ENCODE measurements around the gene CYB5R4. TPM values are rescaled to one million over a fixed set of nuclear protein-coding genes. Genes with fewer than 3 reads are reported as not detected.

CYB5R4 gene
- total RNA-seq, 4 donors from 2014 or later, result 9.7 to 15.4 (median 10.5) TPM

DNA sequence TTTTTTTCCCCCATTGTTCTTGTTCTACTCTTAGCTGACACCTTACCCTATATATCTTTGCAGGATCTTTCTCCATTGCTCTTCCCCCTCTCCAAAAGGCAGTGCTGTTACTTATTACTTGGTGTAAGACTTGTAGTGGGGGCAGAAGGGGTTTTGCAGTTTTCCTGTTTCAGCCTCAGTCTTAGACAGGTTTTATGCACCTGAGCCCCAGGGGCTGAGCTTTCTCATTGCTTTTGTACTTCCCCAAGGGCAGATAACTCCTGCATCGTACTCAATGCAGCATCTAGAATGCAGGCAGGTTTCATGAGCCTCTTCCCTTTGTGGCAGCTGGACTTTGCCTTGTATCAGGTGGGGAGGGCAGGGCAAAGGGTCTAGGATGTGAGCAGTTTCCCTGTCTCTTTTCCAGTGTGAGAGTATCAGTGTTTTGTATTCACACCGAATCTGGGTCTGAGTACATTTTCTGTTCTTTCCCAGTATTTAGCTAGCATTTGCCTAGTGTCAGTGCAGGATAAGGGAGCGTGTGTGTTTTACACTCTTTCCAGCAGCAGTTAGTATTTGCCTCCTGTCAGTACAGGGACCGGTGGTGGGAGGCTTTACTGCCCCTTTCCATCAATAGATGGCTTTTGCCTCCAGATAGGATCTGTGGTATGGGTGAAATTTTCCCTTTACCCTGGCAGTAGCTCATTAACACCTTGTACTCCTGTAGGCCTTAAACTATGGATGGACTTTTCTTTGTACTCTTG is 19.6 kb downstream of the CYB5R4 start:
- intact Hi-C loops (cut with DNase I), result no loop called here
- H3K27me3 ChIP-seq, result no peaks in the 10 kb centered on the region
- 79% methylated on average over 4 of the region's 4 CpGs for WGBS
- TF ChIP-seq, protein P1, sequence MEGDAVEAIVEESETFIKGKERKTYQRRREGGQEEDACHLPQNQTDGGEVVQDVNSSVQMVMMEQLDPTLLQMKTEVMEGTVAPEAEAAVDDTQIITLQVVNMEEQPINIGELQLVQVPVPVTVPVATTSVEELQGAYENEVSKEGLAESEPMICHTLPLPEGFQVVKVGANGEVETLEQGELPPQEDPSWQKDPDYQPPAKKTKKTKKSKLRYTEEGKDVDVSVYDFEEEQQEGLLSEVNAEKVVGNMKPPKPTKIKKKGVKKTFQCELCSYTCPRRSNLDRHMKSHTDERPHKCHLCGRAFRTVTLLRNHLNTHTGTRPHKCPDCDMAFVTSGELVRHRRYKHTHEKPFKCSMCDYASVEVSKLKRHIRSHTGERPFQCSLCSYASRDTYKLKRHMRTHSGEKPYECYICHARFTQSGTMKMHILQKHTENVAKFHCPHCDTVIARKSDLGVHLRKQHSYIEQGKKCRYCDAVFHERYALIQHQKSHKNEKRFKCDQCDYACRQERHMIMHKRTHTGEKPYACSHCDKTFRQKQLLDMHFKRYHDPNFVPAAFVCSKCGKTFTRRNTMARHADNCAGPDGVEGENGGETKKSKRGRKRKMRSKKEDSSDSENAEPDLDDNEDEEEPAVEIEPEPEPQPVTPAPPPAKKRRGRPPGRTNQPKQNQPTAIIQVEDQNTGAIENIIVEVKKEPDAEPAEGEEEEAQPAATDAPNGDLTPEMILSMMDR (IDR thresholded peaks at IDR 0.05), result no peak
- H3K4me1 ChIP-seq, result peaks cover 0 to 6% (median 0%) of the 10 kb centered on the region in 4 donors
- no peaks in the 10 kb centered on the region for H3K9me3 ChIP-seq
- no peak overlapping the region for H3K27ac ChIP-seq (replicated peaks in 1 of 4)
- H3K4me3 ChIP-seq, result no peak overlapping the region
- DNase-seq (ENCODE audit: extremely low spot score), result no peak
- no peaks in the 10 kb centered on the region for H3K36me3 ChIP-seq

DNA sequence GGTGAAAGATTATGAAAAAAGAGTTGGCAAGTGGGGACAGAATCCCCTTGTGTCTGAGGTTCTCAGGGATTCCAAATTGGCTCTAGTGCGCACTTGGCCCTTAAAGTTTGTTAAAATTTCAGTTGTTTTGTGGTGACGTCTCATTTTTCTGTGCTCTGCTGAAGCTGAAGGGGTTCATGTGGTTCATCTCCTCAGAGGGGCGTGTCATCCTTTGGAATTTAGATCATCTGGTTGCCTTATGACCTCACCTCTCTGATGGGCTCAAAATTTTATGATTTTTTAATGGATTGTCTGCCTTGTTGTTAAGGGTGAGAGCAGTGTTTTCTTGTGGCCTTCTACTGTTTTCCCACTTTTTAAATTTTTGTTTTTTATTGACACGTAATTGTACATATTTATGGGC is 20.3 kb downstream of the CYB5R4 start:
- no peaks in the 10 kb centered on the region for H3K9me3 ChIP-seq
- 88% methylated on average over 4 of the region's 4 CpGs for WGBS
- no peaks in the 10 kb centered on the region for H3K36me3 ChIP-seq
- peaks cover 0 to 6% (median 0%) of the 10 kb centered on the region in 4 donors for H3K4me1 ChIP-seq
- no peaks in the 10 kb centered on the region for H3K27me3 ChIP-seq
- no peak for TF ChIP-seq POLR2A (IDR thresholded peaks at IDR 0.05; ENCODE audit: low read depth)
- TF ChIP-seq EP300 (IDR thresholded peaks at IDR 0.05), result no peak
- TF ChIP-seq, protein P1 (IDR thresholded peaks at IDR 0.05), result no peak
- TF ChIP-seq POLR2AphosphoS5 (IDR thresholded peaks at IDR 0.05), result no peak
- H3K27ac ChIP-seq (replicated peaks in 1 of 4), result no peak overlapping the region
- DNase-seq (ENCODE audit: extremely low spot score), result no peak
- no peak overlapping the region for H3K4me3 ChIP-seq
- intact Hi-C loops (cut with DNase I), result loop anchor here (5.0 kb wide), 1 partner anchor 343 kb away; no protein-coding TSS in a partner anchor

DNA sequence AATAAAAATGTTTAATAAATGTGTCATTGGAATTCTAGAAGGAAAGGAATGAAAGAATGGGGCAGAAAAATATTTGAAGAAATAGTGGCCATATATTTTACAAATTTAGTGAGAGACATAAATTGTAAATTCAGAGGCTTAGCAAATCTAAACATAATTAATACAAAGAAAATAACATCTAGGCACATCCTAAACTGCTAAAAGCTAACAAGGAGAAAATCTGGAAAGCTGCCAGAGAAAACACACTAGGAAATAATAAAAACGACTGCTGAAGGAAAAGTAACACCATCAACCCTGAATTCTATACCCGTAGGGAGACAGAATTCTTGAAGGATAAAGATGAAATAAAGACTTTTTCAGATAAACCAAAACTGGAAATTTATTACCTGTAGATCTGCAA is 23.8 kb downstream of the CYB5R4 start:
- no peaks in the 10 kb centered on the region for H3K9me3 ChIP-seq
- no peaks in the 10 kb centered on the region for H3K27me3 ChIP-seq
- no peaks in the 10 kb centered on the region for H3K36me3 ChIP-seq
- no peak overlapping the region for H3K27ac ChIP-seq (replicated peaks in 1 of 4)
- intact Hi-C loops (cut with DNase I), result loop anchor here (5.0 kb wide), 1 partner anchor 339 kb away; no protein-coding TSS in a partner anchor
- DNase-seq (ENCODE audit: extremely low spot score), result no peak
- no peak for TF ChIP-seq POLR2AphosphoS5 (IDR thresholded peaks at IDR 0.05)
- no peak overlapping the region for H3K4me3 ChIP-seq
- 27% methylated on average over 2 of the region's 2 CpGs for WGBS
- peaks cover 0 to 6% (median 0%) of the 10 kb centered on the region in 4 donors for H3K4me1 ChIP-seq

DNA sequence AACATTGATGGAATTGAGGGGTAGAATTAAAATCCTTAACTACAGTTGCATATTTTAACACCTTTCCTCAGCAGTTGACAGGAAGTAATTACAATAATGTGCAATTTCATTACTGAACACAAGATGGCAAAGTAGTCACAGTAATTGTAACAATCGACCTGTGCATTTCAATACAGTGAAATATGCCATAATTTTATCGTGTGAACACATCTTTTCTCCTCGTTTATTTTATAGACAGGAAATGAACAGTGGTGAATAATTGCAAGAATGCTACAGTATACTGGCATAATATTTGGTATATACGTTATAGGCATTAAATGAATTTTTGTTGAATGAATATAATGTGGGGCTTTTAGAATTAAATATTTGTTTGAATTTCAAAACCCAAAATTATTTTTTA is 25.0 kb downstream of the CYB5R4 start:
- TF ChIP-seq EP300 (IDR thresholded peaks at IDR 0.05) (no peak), POLR2AphosphoS5 (IDR thresholded peaks at IDR 0.05) (no peak)
- TF ChIP-seq, protein P1 (IDR thresholded peaks at IDR 0.05), result peak; percentile 48 to 61 (median 50)
- H3K27ac ChIP-seq (replicated peaks in 1 of 4), result no peak overlapping the region
- intact Hi-C loops (cut with DNase I), result loop anchor here (5.0 kb wide), 1 partner anchor 338 kb away; no protein-coding TSS in a partner anchor

DNA sequence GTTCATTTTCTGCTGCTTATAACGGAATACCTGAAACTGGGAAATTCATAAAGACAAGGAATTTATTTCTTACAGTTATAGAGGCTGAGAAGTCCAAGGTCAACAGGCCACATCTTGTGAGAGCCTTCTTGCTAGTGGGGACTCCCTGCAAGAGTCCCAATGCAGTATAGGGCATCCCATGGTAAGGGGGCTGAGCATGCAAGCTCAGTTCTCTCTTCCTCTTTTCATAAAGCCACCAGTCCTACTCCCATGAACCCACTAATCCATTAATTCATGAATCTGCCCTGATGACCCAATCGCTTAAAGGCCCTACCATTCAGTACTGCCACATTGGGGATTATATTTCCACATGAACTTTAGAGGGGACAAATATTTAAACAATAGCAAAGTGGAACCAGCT is 26.5 kb downstream of the CYB5R4 start:
- intact Hi-C loops (cut with DNase I), result no loop called here
- TF ChIP-seq POLR2A (IDR thresholded peaks at IDR 0.05; ENCODE audit: low read depth) (no peak), EP300 (IDR thresholded peaks at IDR 0.05) (no peak), POLR2AphosphoS5 (IDR thresholded peaks at IDR 0.05) (no peak)
- TF ChIP-seq, protein P1 (IDR thresholded peaks at IDR 0.05), result no peak
- no peak for DNase-seq (ENCODE audit: extremely low spot score)
- no peak overlapping the region for H3K4me3 ChIP-seq
- H3K27me3 ChIP-seq, result no peaks in the 10 kb centered on the region
- H3K4me1 ChIP-seq, result no peaks in the 10 kb centered on the region
- no peak overlapping the region for H3K27ac ChIP-seq (replicated peaks in 1 of 4)
- H3K36me3 ChIP-seq, result no peaks in the 10 kb centered on the region
- 92% methylated on average over 2 of the region's 2 CpGs for WGBS
- H3K9me3 ChIP-seq, result no peaks in the 10 kb centered on the region

More for the DNA sequence above, 25.0 kb downstream of the CYB5R4 start:
- no peak overlapping the region for H3K4me3 ChIP-seq
- H3K36me3 ChIP-seq, result no peaks in the 10 kb centered on the region
- no peaks in the 10 kb centered on the region for H3K27me3 ChIP-seq
- H3K4me1 ChIP-seq, result peaks cover 0 to 3% (median 0%) of the 10 kb centered on the region in 4 donors
- no peak for DNase-seq (ENCODE audit: extremely low spot score)
- 4% methylated on average over 4 of the region's 4 CpGs for WGBS
- H3K9me3 ChIP-seq, result no peaks in the 10 kb centered on the region

Data from esophagus muscularis mucosa (tissue), 4 donors.